ENCODE results near the gene CD248.
"Not testable (repeated sequence)": the region's sequence is repeated elsewhere in the genome, so short reads cannot be mapped to it uniquely, and the experiment has no call there.

CD248 gene

DNA sequence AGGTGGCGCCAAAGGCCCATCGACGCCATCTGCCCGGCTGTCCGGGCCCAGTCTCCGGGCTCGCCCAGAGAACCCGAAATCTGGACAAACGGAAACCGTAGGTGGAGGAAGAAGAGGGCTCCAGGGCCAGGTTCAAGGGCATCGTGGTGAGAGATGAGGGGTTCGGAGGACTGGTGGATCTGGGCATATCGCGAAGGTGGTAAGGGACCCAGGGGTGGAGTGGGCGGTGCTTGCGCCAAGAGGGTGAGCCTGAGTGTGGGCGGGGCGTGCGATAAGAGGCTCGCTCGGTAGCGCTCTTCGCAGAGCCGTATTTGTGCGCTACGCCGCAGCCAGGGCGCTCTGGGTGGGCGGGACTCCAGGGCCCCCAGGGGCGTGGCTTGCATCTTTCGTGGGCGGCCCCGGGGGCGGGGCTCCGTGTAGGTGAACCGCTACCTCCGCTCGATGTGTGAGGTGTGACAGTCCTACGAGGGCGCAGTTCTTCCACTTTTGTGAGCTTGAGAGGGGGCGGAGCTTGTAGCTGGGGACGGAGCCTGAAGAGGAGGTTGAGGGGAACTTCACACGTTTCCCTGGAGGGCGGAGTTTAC lies 4.8 kb downstream of the CD248 start:
- peak; percentile 98 for DNase-seq

DNA sequence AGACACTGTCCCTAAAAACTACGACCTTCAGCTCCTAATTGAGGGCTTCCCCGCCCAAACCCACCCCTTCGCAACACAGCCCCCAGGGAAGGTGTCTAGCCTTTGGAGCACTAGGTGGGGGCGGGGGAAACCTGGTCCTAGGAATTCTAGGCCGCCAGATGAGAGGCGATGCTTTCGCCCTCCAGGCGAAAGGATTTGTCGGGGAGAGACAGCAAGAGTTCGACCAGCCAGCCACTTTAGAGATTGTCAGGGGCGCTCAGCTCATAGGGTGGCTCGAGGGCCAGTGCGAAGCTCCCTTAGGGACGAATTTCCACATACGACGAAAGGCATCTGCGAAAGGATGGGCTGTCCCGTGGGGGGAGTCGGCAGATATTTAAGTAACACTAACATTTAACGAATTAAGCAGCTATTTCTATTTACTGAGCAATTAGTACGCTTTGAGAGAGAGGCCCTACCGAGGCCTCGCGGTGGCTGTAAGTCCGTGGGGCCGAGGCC lies 5.3 kb downstream of the CD248 start:
- no peak for DNase-seq

DNA sequence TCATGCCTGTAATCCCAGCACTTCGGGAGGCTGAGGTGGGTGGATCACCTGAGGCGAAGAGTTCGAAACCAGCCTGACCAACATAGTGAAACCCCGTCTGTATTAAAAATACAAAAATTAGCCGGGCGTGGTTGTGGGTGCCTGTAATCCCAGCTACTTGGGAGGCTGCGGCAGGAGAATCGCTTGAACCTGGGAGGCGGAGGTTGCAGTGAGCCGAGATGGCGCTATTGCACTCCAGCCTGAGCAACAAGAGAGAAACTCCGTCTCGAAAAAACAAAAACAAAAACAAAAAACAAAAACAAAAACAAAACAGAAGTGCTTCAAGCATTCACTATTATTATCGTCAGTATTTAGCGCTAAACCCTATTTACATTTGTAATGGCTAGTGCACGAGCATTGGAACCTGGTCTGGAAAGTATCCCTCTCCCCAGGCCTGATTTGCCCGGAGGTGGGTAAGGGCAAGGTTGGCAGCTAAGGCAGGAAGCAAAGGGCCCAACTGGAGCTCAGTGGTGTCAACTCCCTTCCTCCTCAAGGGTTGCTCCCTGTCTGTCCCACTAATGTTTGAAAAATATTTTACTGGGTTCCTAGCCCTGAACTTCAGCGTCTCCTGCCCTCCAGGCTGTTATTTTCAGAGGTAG lies 5.9 kb downstream of the CD248 start:
- DNase-seq, result not testable (repeated sequence)

DNA sequence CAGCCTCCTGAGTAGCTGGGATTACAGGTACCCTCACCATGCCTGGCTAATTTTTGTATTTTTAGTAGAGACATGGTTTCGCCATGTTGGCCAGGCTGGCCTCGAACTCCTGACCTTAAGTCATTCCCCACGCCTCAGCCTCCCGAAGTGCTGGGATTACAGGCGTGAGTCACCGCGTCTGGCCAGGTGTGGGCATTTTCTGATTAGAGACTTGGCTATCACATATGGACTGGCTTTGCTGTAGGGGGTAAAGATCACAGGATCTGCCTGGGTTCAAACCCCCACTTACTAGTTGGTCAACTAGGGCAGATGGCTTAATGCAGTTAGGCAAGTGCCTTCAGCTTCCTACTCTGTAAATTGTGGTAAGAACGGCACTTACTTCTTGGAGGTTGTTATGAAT lies 6.5 kb downstream of the CD248 start:
- DNase-seq, result no peak

DNA sequence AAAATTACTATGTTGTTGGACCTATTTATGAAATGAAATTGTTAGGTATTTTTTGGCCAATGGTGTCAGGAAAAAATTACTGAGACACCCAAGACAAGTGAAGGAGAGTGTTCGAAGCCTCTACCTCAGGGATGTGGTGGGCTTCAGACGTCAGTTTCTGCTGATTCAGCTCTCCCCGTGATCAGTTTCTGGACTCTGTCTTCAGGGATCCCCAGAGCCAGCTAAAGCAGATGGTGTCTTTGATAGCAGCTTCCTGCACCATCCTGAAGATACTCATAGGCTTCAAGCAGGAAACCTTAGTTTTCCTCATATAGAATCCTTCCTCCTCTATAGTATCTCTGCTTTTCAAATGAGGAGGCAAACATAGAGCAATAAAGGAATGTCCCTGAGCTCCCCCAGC lies 7.4 kb downstream of the CD248 start:
- no peak for DNase-seq

DNA sequence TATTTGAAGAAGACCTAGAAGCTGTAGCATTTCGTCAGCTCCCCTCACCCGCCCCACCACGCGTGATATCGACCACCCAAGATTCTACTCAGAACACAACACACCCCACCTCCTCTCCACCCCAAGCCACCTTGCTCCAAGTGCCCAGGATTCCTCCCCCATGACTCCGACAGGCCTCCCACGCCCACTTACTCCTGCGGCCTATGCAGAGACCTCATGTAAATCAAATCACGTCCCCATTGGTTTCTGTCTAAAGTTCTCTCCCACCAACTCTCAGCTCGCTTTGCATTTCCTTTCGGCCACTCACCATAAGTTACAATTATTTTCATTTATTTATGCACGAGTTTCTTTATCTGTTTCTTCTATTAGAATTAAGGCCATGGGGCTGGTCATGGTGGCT lies 14.2 kb downstream of the CD248 start:
- DNase-seq, result no peak

DNA sequence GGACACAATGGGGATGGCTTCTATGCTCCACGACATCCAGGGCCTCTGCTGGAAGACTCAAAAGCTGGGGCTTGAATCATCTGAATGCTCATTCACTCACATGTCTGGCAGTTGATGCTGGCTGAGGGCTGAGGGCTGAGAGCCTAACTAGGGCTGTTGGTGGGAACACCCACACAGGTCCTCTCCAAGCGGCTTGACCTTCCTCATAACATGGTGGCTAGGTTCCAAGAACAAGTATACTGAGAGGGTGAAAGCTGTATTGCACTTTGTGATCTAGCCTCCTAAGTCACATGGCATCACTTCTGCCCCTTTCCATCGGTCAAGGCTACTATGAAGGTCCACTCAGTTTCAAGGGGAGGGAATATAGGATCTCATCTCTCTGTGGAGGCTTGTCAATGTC lies 17.7 kb downstream of the CD248 start:
- no peak for DNase-seq

DNA sequence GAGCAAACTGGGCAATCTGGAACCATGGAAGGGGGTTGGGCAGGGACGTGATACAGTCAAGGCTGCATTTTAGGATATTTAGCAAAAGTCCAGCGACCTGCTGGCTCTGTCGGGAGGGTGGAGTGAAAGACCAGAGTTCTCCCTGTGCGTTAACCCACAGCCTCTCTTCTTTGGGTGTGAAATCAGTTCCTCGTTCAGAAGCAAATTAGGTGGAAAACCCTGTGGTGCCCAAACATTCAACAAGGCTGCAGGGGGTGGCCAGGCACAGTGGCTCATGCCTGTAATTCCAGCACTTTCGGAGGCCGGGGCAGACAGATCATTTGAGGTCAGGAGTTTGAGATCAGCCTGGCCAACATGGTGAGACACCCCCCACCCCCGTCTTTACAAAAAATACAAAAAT lies 19.2 kb downstream of the CD248 start:
- no peak for DNase-seq

DNA sequence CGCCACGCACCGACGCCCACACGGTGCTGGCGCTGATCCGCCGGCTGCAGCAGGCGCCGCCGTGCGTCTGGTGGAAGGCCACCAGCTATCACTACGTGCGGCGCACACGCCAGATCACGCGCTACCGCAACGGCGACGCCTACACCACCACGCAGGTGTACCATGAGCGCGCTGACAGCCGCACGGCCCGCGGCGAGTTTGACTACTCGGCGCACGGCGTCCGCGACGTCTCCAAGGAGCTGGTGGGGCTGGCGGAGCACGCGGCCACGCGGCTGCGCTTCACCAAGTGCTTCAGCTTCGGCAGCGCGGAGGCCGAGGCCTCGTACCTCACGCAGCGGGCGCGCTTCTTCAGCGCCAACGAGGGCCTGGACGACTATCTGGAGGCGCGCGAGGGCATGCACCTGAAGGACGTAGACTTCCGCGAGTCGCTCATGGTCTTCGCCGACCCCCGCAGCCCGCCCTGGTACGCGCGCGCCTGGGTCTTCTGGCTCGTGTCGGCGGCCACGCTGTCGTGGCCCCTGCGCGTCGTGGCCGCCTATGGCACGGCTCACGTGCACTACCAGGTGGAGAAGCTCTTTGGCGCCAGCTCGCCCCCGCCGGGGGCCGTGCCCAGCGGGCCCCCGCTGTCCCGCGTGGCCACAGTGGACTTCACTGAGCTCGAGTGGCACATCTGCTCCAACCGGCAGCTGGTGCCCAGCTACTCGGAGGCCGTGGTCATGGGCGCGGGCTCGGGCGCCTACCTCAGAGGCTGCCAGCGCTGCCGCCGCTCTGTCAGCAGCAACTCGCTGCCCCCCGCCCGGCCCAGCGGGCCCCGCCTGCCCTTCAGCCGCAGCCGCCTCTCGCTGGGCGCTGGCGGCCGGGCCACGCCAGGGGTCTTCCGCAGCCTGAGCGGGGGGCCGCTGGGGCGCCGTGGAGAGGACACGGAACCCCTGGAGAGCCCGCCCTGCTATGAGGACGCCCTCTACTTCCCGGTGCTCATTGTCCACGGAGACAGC lies 21.9 kb downstream of the CD248 start:
- no peak for DNase-seq

DNA sequence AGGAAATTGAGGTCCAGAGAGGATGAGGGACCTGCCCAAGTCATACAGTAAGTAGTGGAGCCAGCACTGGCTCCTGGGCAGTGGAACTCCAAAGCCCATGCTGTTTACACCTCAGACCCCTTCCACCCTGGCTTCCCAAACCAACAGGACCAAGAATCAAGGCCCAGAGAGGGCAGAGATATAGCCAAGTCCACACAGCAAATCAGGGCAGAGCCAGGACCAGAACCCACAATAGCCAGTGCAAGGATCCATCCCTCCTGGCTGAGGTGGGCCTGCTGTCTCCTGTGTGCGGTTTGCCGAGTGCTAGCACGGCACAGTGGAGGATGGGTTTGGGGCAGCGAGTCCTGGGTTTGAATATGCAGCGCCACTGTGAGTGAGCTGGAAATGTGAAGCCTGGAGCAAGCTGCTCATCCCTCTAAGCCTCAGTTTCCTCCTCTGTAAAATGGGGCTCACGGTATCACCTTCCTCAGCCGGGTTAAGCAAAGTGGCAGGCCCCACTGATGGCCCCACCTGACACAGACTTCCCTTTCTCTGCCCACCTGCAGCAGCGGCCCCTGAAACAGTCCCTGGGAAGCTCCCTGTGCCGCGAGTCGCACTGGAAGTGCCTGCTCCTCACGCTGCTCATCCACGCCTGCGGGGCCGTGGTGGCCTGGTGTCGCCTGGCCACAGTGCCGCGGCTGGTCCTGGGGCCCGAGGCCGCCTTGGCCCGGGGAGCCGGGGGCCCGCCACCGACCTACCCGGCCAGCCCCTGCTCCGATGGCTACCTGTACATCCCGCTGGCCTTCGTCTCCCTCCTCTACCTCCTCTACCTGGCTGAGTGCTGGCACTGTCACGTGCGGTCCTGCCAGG lies 22.8 kb downstream of the CD248 start:
- no peak for DNase-seq

DNA sequence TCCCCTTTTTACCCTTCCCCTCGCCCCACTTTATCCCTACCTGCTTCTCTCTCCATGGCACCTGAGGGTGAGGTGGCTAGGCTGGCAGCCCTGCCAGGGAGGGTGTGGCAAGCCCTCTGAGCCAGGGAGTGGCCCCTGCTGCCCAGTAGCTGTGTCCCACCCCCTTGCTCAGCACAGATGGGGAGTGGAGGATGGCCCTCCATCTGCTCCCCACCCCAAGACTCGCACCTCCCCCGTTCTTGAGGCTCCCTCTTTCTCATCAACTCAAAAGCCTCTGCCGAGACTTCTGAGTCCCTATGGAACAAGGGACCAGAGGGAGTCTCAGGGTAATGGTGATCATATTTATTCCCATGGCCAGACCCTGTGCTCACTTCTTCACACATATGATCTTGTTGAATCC lies 23.5 kb downstream of the CD248 start:
- DNase-seq, result no peak

DNA sequence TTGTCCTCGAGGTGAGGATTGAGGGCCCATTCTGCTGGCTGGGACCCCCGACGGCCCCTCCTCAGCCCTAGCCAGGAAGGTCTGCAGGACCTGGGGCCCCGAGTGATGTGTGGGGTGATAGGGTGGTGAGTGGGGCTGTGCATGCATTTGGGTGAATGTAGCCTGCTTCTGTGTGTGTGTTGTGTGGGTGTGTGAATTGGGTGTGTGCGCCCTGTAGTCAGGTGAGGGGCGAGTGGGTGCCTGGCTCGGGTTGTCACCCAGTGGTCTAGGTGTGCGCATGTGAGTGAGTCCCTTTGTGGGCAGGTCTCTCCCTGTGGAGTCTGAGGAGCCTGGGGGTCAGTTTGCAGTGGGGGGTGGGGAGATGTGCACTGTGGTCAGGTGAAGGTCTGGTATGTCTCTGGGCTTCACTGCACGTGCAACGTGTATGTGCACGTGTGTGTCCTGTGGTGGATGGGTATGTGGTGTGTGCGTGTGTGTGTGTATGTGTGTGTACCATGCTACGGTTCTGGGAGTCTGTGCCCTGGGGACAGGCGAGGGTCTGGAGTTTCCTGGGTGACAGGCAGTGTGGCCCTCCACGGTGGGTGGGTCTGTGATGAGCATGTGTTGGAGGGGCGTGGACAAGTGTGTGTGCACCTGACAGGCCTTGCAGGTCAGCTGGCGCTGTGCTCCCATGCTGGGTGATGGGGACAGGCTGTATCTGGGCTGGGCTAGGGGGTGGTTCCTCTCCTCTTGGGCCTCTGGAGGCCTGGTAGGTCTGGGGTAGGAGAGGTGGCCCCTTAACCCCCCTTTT lies 24.1 kb downstream of the CD248 start:
- DNase-seq, result no peak

DNA sequence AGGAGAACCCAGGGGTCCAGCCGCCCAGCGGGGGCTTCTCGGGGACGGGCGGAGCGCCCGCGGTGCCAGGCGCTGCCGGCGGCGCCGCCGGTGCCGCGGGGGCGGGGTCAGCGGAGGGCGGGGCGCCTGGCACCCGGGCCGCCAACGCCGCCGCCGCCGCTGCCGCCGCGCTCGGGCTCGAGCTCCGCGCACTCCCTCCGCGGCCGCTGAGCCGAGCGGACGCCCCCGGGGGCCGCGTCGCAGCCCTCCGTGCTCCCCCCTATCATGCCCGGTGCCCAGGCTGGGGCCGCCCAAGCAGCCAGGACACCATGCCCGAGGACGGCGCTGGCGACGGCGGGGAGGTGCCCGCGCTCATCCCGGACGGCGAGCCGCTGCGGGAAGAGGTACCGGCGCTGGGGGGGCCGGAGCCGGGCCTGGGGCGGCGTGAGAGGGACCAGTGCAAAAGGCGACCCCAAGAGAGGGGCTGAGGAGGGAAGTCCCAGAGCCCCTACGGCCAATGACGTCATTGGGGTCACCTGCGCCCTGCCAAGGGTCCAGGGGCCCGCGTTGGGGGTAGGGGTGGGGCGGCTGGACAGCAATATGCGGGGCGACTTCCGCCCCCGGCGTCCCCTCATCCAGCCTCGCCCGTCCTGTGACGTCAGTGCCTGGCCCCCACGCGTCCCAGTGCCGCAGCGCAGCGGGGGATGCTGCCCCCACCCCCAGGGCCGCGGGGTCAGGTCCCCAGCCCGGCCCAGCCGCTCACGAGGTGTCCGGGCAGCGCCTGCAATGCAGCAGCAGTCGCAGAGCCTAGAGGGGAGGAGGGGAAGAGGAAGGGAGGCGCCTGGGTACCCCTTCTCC lies 24.9 kb downstream of the CD248 start, which contains the start of gene TMEM151A:
Gene TMEM151A, plus strand, starts transcription at position 189 of the 837 bp plus-strand sequence. Its CDS starts 120 bp downstream, at position 309.
- DNase-seq, result no peak

DNA sequence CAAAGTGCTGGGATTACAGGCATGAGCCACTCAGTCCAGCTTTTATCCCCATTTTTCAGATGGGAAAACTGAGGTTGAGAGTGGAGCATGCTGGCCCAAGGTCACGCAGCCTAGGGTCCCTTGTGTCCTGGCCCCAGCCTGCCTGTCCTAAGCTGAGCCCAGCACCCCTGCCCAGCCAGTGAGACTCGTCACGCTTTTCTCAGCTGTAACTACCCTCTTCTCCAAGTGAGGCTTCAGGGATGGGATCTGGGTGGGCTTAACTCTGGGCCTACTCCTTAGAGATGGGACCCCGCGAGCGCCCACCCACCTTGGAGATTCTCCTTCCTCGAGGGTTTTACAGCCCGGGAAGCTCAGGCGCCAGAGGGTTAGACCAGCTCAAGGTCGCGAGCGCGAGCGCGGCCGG lies 25.5 kb downstream of the CD248 start:
- DNase-seq, result no peak

DNA sequence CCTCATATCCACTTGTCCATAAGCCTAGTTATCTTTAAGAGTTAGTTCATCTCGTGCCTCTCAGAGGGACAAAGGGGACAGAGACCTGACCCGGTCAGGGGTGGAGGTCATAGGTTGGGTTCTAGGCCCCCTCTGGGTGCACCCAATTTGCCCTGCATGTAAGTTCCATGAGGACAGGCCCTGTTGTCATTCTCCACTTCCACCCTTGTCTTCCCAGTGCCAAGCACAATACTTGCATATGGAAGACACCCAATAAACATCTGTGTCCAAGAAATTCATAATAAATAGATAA lies 26.6 kb downstream of the CD248 start:
- DNase-seq, result no peak

DNA sequence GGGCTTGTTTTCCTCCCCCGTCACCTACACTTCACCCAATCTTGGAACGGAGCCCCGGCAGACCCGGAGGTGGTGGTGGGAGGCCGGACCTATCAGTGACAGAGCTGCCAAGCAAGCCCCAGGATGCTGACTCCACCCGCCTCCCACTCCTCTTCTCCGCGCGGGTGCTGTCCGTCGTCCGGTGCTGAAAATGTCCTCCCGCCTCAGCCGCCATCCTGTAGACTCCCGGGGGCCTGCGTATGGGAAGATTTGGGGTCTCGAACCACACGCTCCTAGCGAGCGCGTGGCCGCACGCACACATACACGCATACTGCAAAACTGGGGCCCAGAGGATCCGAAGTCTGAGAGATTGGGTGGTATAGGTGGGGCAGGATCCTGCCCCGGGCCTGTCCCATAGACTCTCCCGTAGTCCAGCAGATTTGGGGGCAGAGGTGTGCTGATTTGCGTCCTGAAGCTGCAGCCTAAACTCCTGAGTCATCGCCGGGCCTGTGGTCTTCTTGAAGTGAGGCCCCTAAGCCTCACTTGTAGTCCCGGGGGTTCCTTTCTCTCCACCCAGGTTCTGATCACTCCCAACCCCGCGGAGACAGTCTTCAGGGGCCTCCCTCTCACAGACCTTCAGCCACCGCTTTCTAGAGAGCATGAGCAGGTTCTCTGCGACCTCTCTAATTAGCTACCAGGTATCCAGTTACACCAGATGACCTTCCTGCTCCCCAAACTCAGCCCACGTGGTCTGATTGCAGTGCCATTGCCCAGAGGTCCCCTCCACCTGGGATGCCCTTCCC lies 27.1 kb downstream of the CD248 start:
- DNase-seq, result no peak

DNA sequence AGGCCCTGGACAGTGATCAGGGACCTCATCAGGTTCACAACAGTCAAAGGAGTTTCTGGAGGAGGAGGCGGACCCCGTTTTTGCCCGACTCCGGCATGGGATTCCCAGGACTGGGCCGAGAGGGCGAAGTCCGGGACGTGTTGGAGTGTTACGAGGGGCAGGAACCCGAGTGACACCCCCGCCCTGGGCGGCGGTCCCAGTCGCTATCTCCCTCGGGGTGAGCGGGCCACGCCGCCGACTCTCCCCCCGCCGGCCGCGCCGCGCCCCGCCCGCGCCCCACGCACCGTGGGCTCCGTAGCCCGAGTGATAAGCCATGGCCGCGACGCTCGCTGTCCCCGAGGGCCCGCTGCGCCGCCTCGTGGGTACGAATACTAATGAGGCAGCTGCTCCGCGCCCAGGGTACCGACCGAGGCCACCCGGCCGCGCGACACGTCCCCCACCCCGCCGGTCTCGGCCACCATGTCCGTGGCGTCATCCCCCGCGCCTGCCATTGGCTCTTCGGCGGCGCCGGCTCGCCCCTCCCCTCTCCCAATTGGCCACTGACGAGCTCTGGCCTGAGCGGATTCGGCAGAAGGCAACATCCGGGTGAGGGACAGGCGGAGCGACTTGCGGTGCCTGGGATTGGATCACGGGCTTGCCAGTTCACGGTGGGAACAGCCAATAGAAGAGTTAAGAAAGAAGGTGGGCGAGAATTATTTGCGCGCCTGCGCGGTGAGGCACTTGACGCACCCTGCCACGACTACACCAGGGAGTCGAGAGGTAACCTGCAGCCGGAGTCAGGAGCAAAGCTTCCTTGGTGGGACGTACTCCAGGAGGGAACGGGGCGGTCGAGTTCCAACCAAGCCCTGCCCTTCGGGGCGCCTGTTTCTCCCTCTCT lies 27.9 kb downstream of the CD248 start, which contains the start of gene YIF1A:
Gene YIF1A, minus strand, starts transcription at position 473 of the 877 bp plus-strand sequence. Its CDS starts 158 bp downstream, at position 315.
- DNase-seq, result peak; percentile 99

DNA sequence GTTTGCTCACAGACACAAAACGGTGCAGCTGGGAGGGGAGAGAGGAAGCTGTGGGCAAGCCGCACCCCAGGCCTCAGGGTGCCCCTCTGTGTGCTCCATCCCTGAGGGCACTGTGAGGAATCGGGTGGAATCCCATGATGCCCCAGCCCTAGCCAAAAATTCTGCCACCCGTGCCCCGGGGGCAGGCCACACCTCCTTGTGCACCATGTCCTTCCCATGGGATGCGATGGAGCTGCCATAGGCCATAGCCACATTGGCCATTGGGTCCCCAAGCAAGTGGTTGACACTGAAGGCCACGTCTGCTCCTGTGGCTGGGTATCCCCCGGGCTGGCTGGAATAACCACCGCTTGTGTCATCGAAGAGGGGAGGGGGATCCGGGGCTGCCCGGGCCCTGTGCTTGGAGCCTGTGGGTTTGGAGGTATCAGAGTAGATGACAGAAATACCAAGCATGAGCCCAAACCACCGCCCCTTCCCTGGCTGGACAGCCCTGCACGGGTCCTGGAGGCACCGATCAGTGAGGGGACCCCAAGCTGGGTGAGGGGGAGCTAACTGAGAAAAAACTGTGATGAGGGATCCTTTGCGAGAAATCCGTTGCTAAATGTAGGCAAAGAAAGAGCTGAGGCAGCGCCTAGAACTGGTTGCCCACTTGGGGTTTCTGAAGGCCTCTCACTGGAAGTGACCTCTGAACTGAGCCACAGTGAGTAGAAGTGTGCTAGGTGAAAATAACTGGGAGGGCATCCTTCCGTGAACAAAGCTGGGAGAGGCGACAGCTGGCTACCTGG lies 28.8 kb downstream of the CD248 start:
- DNase-seq, result no peak

All from central memory CD4-positive, alpha-beta T cell (primary cell).